Left ventricle myocardium inferior (tissue), 1 donor: Measurements from ENCODE around the gene DLK1. TPM values are rescaled to one million over a fixed set of nuclear protein-coding genes. Genes with fewer than 3 reads are reported as not detected.

ENCODE experiments used
- DNase-seq: peaks from one replicate; pipeline ENCODE4 v3.0.0-alpha.2; 2020
- H3K27ac ChIP-seq: fragments of 200-600 bp; replicated peaks from 2 replicates; pipeline ENCODE4 v1.8.0; 2021
- H3K27me3 ChIP-seq: fragments of 200-600 bp; 2 replicates; pipeline ENCODE4 v1.8.0; 2021; ENCODE audit warnings: low read depth
- H3K36me3 ChIP-seq: fragments of 200-600 bp; 2 replicates; pipeline ENCODE4 v1.8.0; 2021
- H3K4me1 ChIP-seq: fragments of 200-600 bp; 2 replicates; pipeline ENCODE4 v1.8.0; 2021
- H3K4me3 ChIP-seq: fragments of 200-600 bp; 2 replicates; pipeline ENCODE4 v1.8.0; 2021; ENCODE audit warnings: mild to moderate bottlenecking, moderate library complexity
- H3K9me3 ChIP-seq: fragments of 200-600 bp; replicated peaks from 2 replicates; pipeline ENCODE4 v1.8.0; 2021
- CTCF ChIP-seq: fragments of 200-600 bp; IDR thresholded peaks from 2 replicates; pipeline ENCODE4 v1.8.0; 2021; ENCODE audit warnings: antibody characterized with exemption, mild to moderate bottlenecking, borderline replicate concordance
- intact Hi-C: fragments of 100-400 bp; cut with micrococcal nuclease; formaldehyde crosslinking; loops from one replicate; pipeline ENCODE4 v1.11.0; 2022
- total RNA-seq: library from RNA; stranded (reverse); fragmentation: NEBNext Ultra II Directional; extraction: Animal tissue kit (Norgen Biotek cat#: 25700); gene quantifications from one replicate; pipeline ENCODE4 v1.2.1, GENCODE V29; 2021
- donor health status: DM: no; HTN: yes; CAD: no; lungs with severe emphysema.

The DLK1 gene
- total RNA-seq, 1 donor from 2014 or later = 2.8 TPM

DNA sequence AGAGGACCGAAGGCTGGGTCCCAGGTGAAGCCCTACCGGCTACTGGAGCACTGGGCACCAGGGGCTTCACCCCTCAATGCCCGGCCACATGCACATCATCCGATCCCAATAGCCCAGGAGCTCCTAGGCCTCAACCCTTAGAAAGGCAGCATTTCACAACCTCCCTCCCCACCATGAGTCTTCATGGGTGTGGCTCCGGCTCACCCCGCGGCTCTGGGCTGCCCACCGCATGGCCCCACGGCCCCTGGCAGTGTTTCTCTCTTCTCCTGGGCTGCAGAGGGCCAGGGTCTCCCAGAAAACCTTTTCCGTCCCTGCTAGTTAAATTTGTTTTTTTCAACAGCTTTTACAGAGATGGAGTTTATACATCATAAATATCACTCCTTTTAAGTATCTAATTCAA, 28.6 kb upstream of the DLK1 start:
- no peak for TF ChIP-seq CTCF

GRCh38 chr14:100698666-100699448, 27.8 kb upstream of the DLK1 start:
- H3K9me3 ChIP-seq = no peaks in the 10 kb centered on the region
- H3K36me3 ChIP-seq = no peaks in the 10 kb centered on the region
- no peak overlapping the region for H3K27ac ChIP-seq
- no peak overlapping the region for H3K4me3 ChIP-seq
- H3K27me3 ChIP-seq = peaks cover 100% of the 10 kb centered on the region
- H3K4me1 ChIP-seq = no peaks in the 10 kb centered on the region
- no peak for DNase-seq
- TF ChIP-seq CTCF = no peak
- intact Hi-C loops = no loop called here

More for the DNA sequence above, 28.6 kb upstream of the DLK1 start:
- Histone ChIP-seq H3K27ac (no peak overlapping the region), H3K36me3 (no peaks in the 10 kb centered on the region), H3K4me1 (no peaks in the 10 kb centered on the region), H3K9me3 (no peaks in the 10 kb centered on the region), H3K4me3 (no peak overlapping the region), H3K27me3 (peaks cover 100% of the 10 kb centered on the region)
- no peak for DNase-seq
- intact Hi-C loops = no loop called here

DNA sequence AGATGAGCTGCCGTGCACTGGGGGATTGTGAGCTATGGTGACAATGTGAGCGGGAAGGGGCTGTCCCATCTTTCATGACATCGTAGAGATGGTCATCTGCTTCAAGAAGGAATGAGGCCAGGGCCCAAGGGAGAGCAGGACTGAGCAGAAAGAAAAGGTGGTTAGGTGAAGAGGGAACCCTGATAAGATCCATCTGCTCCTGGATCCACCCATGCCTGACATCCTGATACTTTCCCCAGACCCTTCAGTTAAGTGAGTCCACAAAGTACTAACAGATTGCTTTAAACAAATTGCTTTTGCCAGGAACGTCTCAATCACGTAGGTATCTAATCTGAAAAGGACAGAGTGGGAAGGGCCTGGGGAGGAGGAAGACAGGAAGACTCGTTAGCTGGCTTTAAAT, 25.4 kb upstream of the DLK1 start:
- H3K4me1 ChIP-seq = no peaks in the 10 kb centered on the region
- TF ChIP-seq CTCF = no peak
- intact Hi-C loops = no loop called here
- no peak overlapping the region for H3K27ac ChIP-seq
- no peaks in the 10 kb centered on the region for H3K9me3 ChIP-seq
- peaks cover 98% of the 10 kb centered on the region for H3K27me3 ChIP-seq
- DNase-seq = no peak
- H3K4me3 ChIP-seq = no peak overlapping the region
- H3K36me3 ChIP-seq = no peaks in the 10 kb centered on the region

- TF ChIP-seq CTCF = no peak
- no peak for DNase-seq
- H3K4me1 ChIP-seq = no peaks in the 10 kb centered on the region
- no peaks in the 10 kb centered on the region for H3K36me3 ChIP-seq
- no peaks in the 10 kb centered on the region for H3K9me3 ChIP-seq
- H3K27me3 ChIP-seq = peaks cover 96% of the 10 kb centered on the region
- H3K27ac ChIP-seq = no peak overlapping the region
- no peak overlapping the region for H3K4me3 ChIP-seq
- intact Hi-C loops = no loop called here
Measured at GRCh38 chr14:100702590-100702989, 24.1 kb upstream of the DLK1 start.

DNA sequence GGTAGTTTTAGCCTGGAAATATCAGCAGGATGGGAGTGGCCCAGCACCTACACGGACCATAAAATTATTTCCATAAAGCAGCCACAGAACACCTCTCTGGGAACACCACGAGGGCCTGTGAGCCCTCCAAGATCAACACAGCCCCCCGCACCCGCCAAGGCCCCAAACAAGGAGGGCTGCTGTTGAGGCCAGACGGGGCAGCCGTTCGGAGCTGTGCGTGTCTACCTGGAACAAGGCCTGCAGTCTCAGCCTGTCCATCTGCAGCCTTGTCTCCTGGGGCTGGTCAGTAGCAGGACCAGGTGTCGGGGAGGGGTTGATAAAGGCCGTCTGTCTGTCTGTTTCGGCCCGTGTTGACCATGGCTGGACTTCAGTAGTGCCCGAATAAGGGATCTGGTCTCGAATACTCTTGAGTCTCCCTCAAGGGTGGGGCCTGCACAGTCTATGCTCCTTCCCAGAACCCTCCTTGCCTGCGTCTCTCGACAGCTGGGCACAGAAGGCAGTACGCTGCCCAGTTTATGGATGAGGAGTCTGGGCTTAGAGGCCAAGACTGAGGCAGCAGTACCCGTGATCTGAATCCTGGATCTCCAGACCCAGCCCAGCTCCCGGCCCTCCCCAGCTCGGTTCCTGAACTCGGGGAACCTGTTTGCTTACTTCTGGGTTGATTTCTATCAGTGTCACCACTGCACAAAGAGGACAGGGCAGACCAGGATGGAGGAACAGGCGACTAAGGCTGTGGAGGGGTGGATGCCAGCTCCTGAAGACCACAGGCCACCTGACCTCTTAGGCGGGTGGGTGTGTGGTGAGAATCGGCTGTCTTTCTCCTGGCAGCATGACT, 23.1 kb upstream of the DLK1 start:
- TF ChIP-seq CTCF = no peak
- Histone ChIP-seq H3K4me1 (peaks cover 2% of the 10 kb centered on the region), H3K27me3 (peaks cover 96% of the 10 kb centered on the region), H3K36me3 (no peaks in the 10 kb centered on the region), H3K9me3 (no peaks in the 10 kb centered on the region), H3K4me3 (no peak overlapping the region), H3K27ac (no peak overlapping the region)
- intact Hi-C loops = no loop called here
- no peak for DNase-seq
